OCI-LY7 (cell line): ENCODE measurements around the gene FOSB.

Experiments used
- CTCF ChIP-seq: fragments of 200-600 bp; sonication (generic); conservative IDR thresholded peaks from 2 replicates; pipeline ENCODE4 v1.5.1; 2014; ENCODE audit warnings: mild to moderate bottlenecking, antibody characterized with exemption, low read length, moderate library complexity, mixed read lengths
- EZH2phosphoT487 ChIP-seq: fragments of 200-600 bp; sonication (generic); IDR thresholded peaks from 2 replicates; pipeline ENCODE4 v1.6.1; 2018; ENCODE audit warnings: low read depth, borderline replicate concordance, mild to moderate bottlenecking, mixed run types, antibody characterized with exemption, low read length, moderate library complexity, mixed read lengths

GRCh38 chr19:45428384-45429231, 39.2 kb upstream of the FOSB start:
- TF ChIP-seq CTCF (peak; percentile 74), EZH2phosphoT487 (no peak)
